Activated CD8-positive, alpha-beta memory T cell treated with anti-CD3 and anti-CD28 coated beads, Interleukin-2, amount 50 U/mL, for 4 hours (primary cell): Measurements from ENCODE around the gene DOCK9.
"Not testable (repeated sequence)": the region's sequence is repeated elsewhere in the genome, so short reads cannot be mapped to it uniquely, and the experiment has no call there.

Experiments
- DNase-seq: peaks from one replicate; pipeline ENCODE4 v3.0.0-alpha.2; 2020

Gene DOCK9

GRCh38 chr13:98909016-98909415 lies 68.8 kb downstream of the DOCK9 start:
- no peak for DNase-seq

- DNase-seq = no peak
These were observed 70.9 kb downstream of the DOCK9 start for GRCh38 chr13:98906746-98907502.

- no peak for DNase-seq
These were observed 72.7 kb downstream of the DOCK9 start for GRCh38 chr13:98905199-98905598.

- no peak for DNase-seq
These were observed 77.4 kb downstream of the DOCK9 start for GRCh38 chr13:98900442-98900841.

GRCh38 chr13:98897706-98898105 lies 80.2 kb downstream of the DOCK9 start:
- no peak for DNase-seq

GRCh38 chr13:98896868-98897144 lies 81.1 kb downstream of the DOCK9 start:
- DNase-seq = no peak

- no peak for DNase-seq
These were observed 81.6 kb downstream of the DOCK9 start for GRCh38 chr13:98896083-98896867.

- DNase-seq = not testable (repeated sequence)
These were observed 83.0 kb downstream of the DOCK9 start for GRCh38 chr13:98894814-98895213.

- DNase-seq = no peak
These were observed 84.5 kb downstream of the DOCK9 start for GRCh38 chr13:98893371-98893770.

- no peak for DNase-seq
These were observed 85.0 kb downstream of the DOCK9 start for GRCh38 chr13:98892821-98893220.

- no peak for DNase-seq
These were observed 85.8 kb downstream of the DOCK9 start for GRCh38 chr13:98892077-98892476.

GRCh38 chr13:98890925-98891324 lies 86.9 kb downstream of the DOCK9 start:
- no peak for DNase-seq

- DNase-seq = peak; percentile 28
These were observed 87.7 kb downstream of the DOCK9 start for GRCh38 chr13:98890186-98890585.

- DNase-seq = no peak
These were observed 88.3 kb downstream of the DOCK9 start for GRCh38 chr13:98889419-98890085.

- DNase-seq = no peak
These were observed 89.0 kb downstream of the DOCK9 start for GRCh38 chr13:98888890-98889279.

GRCh38 chr13:98888222-98888889 lies 89.5 kb downstream of the DOCK9 start:
- no peak for DNase-seq

GRCh38 chr13:98886587-98887230 lies 91.2 kb downstream of the DOCK9 start:
- no peak for DNase-seq

GRCh38 chr13:98885600-98885999 lies 92.3 kb downstream of the DOCK9 start:
- no peak for DNase-seq

GRCh38 chr13:98883998-98884397 lies 93.9 kb downstream of the DOCK9 start:
- DNase-seq = no peak

GRCh38 chr13:98881390-98881789 lies 96.5 kb downstream of the DOCK9 start:
- DNase-seq = no peak

GRCh38 chr13:98880677-98881076 lies 97.2 kb downstream of the DOCK9 start:
- DNase-seq = no peak

- DNase-seq = no peak
These were observed 97.9 kb downstream of the DOCK9 start for GRCh38 chr13:98879957-98880356.

- no peak for DNase-seq
These were observed 98.7 kb downstream of the DOCK9 start for GRCh38 chr13:98879127-98879520.
